ENCODE results near the gene OSBPL10.

The OSBPL10 gene

DNA sequence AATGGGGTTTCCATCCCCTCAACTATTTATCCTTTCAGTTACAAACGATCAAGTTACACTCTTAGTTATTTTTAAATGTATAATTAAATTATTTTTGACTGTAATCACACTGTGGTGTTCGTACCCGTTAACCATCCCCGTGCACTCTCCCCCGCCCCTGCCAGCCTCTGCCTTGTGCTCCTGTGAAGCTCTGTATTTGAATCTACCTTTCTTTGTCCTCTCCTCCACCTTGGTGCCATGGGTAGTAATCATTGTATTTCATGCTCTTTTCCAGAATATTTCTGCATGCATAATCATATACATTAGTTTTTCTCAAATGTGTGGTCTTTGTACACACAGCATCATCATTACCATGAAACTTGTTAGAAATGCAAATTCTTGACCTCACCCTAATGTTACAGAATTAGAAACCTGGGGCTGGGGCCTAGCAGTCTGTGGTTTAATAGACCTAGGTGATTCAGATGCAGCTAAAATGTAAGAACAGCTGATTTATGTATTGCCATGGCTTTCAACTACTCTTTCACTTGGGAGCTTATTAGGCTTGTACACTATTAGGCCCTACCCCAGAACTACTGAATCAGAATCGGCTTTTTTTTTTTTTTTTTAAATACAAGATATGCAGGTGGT is 356.9 kb downstream of the OSBPL10 start:
- Histone ChIP-seq H3K4me2 (ENCODE audit: low read depth, low read length, poor library complexity, severe bottlenecking) (no peak overlapping the region), H3K79me2 (ENCODE audit: insufficient read depth, low read length) (peaks cover 93% of the 10 kb centered on the region)
- TF ChIP-seq CTCF (conservative IDR thresholded peaks at IDR 0.05; ENCODE audit: low read length): no peak
- TF ChIP-seq EZH2phosphoT487 (IDR thresholded peaks at IDR 0.05; ENCODE audit: borderline replicate concordance): no peak

DNA sequence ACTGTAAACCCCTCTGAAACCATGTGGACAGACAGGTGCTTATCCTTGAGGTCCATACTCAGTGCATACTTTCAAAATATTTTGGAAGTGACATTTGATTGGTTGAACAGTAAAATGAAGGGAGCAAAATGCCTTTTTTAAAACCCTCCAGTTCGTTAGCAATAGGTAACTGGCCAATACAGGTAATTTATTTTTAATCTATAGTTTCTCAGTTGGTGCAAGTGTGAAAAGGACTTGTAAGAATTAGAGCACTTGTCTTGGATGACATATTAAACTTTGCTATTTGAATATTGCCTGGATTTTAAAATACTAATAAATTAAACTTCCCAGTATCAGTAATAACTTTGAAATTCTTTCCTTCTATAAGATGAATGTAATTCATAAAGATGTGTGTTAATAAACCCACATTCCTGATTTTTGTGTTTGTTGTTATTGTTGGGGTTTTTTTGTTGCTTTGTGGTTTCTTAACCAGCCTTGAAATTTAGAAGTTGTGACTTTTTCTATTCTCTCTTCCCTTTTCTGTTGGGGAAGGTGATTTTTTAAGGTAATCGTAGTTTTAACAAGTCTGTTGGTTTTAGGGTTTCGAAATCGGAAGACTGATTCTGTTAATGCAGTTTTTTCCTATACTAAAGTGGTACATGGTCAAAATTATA is 358.3 kb downstream of the OSBPL10 start:
- H3K79me2 ChIP-seq (ENCODE audit: insufficient read depth, low read length): peaks cover 98% of the 10 kb centered on the region
- H3K4me3 ChIP-seq (ENCODE audit: low read length, poor library complexity, severe bottlenecking): no peak overlapping the region
- H4K20me1 ChIP-seq (ENCODE audit: insufficient read depth, low read length, poor library complexity, severe bottlenecking): peaks cover 100% of the 10 kb centered on the region
- TF ChIP-seq EZH2phosphoT487 (IDR thresholded peaks at IDR 0.05; ENCODE audit: borderline replicate concordance) (no peak), CTCF (conservative IDR thresholded peaks at IDR 0.05; ENCODE audit: low read length) (no peak)
- no peak overlapping the region for H3K4me2 ChIP-seq (ENCODE audit: low read depth, low read length, poor library complexity, severe bottlenecking)
- no peaks in the 10 kb centered on the region for H3K9me3 ChIP-seq (ENCODE audit: insufficient read depth, low read depth, low read length)
- H3K9ac ChIP-seq (ENCODE audit: low read depth, low read length, poor library complexity, severe bottlenecking): no peak overlapping the region
- H3K27me3 ChIP-seq (ENCODE audit: insufficient read depth, low read length, poor library complexity, severe bottlenecking): no peaks in the 10 kb centered on the region
- H3K36me3 ChIP-seq (ENCODE audit: insufficient read depth, low read length): peaks cover 100% of the 10 kb centered on the region
- H3F3A ChIP-seq (ENCODE audit: low read depth): peaks cover 66% of the 10 kb centered on the region
- no peak overlapping the region for H2AFZ ChIP-seq (ENCODE audit: low read length)
- peaks cover 4% of the 10 kb centered on the region for H3K4me1 ChIP-seq (ENCODE audit: insufficient read depth, low read length, poor library complexity, severe bottlenecking)
- no peaks in the 10 kb centered on the region for H3K9me2 ChIP-seq (replicated peaks; ENCODE audit: low read depth, low read length)

More for the DNA sequence above, 356.9 kb downstream of the OSBPL10 start:
- Histone ChIP-seq H3K9ac (ENCODE audit: low read depth, low read length, poor library complexity, severe bottlenecking) (no peak overlapping the region), H2AFZ (ENCODE audit: low read length) (no peak overlapping the region), H4K20me1 (ENCODE audit: insufficient read depth, low read length, poor library complexity, severe bottlenecking) (peaks cover 99% of the 10 kb centered on the region), H3K9me3 (ENCODE audit: insufficient read depth, low read depth, low read length) (no peaks in the 10 kb centered on the region), H3F3A (ENCODE audit: low read depth) (peaks cover 66% of the 10 kb centered on the region), H3K36me3 (ENCODE audit: insufficient read depth, low read length) (peaks cover 99% of the 10 kb centered on the region), H3K4me3 (ENCODE audit: low read length, poor library complexity, severe bottlenecking) (no peak overlapping the region), H3K9me2 (replicated peaks; ENCODE audit: low read depth, low read length) (no peaks in the 10 kb centered on the region), H3K27me3 (ENCODE audit: insufficient read depth, low read length, poor library complexity, severe bottlenecking) (no peaks in the 10 kb centered on the region), H3K4me1 (ENCODE audit: insufficient read depth, low read length, poor library complexity, severe bottlenecking) (peaks cover 4% of the 10 kb centered on the region)

- Histone ChIP-seq H3K4me1 (ENCODE audit: insufficient read depth, low read length, poor library complexity, severe bottlenecking) (peaks cover 4% of the 10 kb centered on the region), H3K4me2 (ENCODE audit: low read depth, low read length, poor library complexity, severe bottlenecking) (no peak overlapping the region), H3K79me2 (ENCODE audit: insufficient read depth, low read length) (peaks cover 98% of the 10 kb centered on the region), H4K20me1 (ENCODE audit: insufficient read depth, low read length, poor library complexity, severe bottlenecking) (peaks cover 100% of the 10 kb centered on the region), H2AFZ (ENCODE audit: low read length) (no peak overlapping the region), H3K36me3 (ENCODE audit: insufficient read depth, low read length) (peaks cover 100% of the 10 kb centered on the region), H3K9me2 (replicated peaks; ENCODE audit: low read depth, low read length) (no peaks in the 10 kb centered on the region), H3K4me3 (ENCODE audit: low read length, poor library complexity, severe bottlenecking) (no peak overlapping the region), H3K9ac (ENCODE audit: low read depth, low read length, poor library complexity, severe bottlenecking) (no peak overlapping the region), H3K27me3 (ENCODE audit: insufficient read depth, low read length, poor library complexity, severe bottlenecking) (no peaks in the 10 kb centered on the region), H3F3A (ENCODE audit: low read depth) (peaks cover 75% of the 10 kb centered on the region), H3K9me3 (ENCODE audit: insufficient read depth, low read depth, low read length) (no peaks in the 10 kb centered on the region)
- no peak for TF ChIP-seq CTCF (conservative IDR thresholded peaks at IDR 0.05; ENCODE audit: low read length)
- TF ChIP-seq EZH2phosphoT487 (IDR thresholded peaks at IDR 0.05; ENCODE audit: borderline replicate concordance): no peak
Measured at GRCh38 chr3:31621314-31621713, 359.7 kb downstream of the OSBPL10 start.

All from Loucy (cell line).